CD4-positive, alpha-beta T cell (primary cell): ENCODE results near the gene ABCA2. TPM values are rescaled to one million over a fixed set of nuclear protein-coding genes. Genes with fewer than 3 reads are reported as not detected.

Experiments
- ATAC-seq: fragments of 200-7000 bp; cut with Tn5 transposase; one replicate; pipeline ENCODE4 v1.10.0; 2022; ENCODE audit warnings: mild to moderate bottlenecking; ENCODE audit not compliant: poor library complexity
- CTCF ChIA-PET: fragments of 350-600 bp; sonication (Branson Sonifier 250); formaldehyde crosslinking; loops from one replicate; lab custom pipeline; 2021; ENCODE audit warnings: antibody characterized with exemption, inconsistent platforms; lab: Charles Lee
- POLR2A ChIA-PET: fragments of 350-600 bp; sonication (Branson Sonifier 250); formaldehyde crosslinking; loops from one replicate; lab custom pipeline; 2021; ENCODE audit warnings: antibody characterized with exemption, inconsistent platforms; lab: Charles Lee
- DNase-seq, 14 experiments: peaks; one replicate each; pipeline ENCODE4 v3.0.0-alpha.2; 2013 to 2020; ENCODE audit warnings: mixed read lengths in 2 of 14
- H3K27ac ChIP-seq, 2 donors: one replicate each; pipeline versions ENCODE4 v1.5.1 to v1.7.0; 2013; ENCODE audit warnings: low read length in 2 of 2, low read depth in 1 of 2, mild to moderate bottlenecking in 1 of 2
- H3K27me3 ChIP-seq, 2 experiments: 1 replicate in 1 of 2; 2 replicates in 1 of 2; pipeline versions ENCODE4 v1.6.1 to v1.7.0; 2013; ENCODE audit warnings: low read length in 2 of 2, control low read depth in 1 of 2, mild to moderate bottlenecking in 1 of 2, moderate library complexity in 1 of 2; ENCODE audit not compliant: insufficient read depth in 2 of 2, control insufficient read depth in 1 of 2
- H3K36me3 ChIP-seq: one replicate; pipeline ENCODE4 v1.6.1; 2013; ENCODE audit warnings: low read length, control low read depth; ENCODE audit not compliant: insufficient read depth
- H3K4me1 ChIP-seq: one replicate; pipeline ENCODE4 v1.6.1; 2013; ENCODE audit warnings: low read length, control low read depth; ENCODE audit not compliant: insufficient read depth
- H3K4me3 ChIP-seq: one replicate; pipeline ENCODE4 v1.5.1; 2013; ENCODE audit warnings: mild to moderate bottlenecking, low read length, moderate library complexity
- H3K9me3 ChIP-seq, 2 experiments: 1 replicate in 1 of 2; 2 replicates in 1 of 2; pipeline versions ENCODE4 v1.6.1 to v1.7.0; 2013; ENCODE audit warnings: low read length in 2 of 2, mild to moderate bottlenecking in 2 of 2, control low read depth in 1 of 2, moderate library complexity in 1 of 2; ENCODE audit not compliant: control insufficient read depth in 1 of 2, insufficient read depth in 1 of 2
- H3K27ac Mint-ChIP-seq: one replicate; pipeline ENCODE4 v1.8.0; 2020; ENCODE audit warnings: mixed read lengths
- H3K27me3 Mint-ChIP-seq: one replicate; pipeline ENCODE4 v1.8.0; 2021; ENCODE audit warnings: mixed read lengths
- H3K36me3 Mint-ChIP-seq: one replicate; pipeline ENCODE4 v1.8.0; 2021; ENCODE audit warnings: low read depth, mixed read lengths
- H3K4me1 Mint-ChIP-seq: one replicate; pipeline ENCODE4 v1.8.0; 2021; ENCODE audit warnings: low read depth, mixed read lengths
- H3K4me3 Mint-ChIP-seq: one replicate; pipeline ENCODE4 v1.8.0; 2020; ENCODE audit warnings: mild to moderate bottlenecking, mixed read lengths
- H3K9me3 Mint-ChIP-seq: one replicate; pipeline ENCODE4 v1.8.0; 2020; ENCODE audit warnings: mixed read lengths
- CTCF ChIP-seq: fragments of 200-600 bp; IDR thresholded peaks from one replicate; pipeline ENCODE4 v1.8.0; 2022; ENCODE audit warnings: antibody characterized with exemption, mild to moderate bottlenecking
- intact Hi-C, 2 experiments: fragments of 100-400 bp; cut with DNase I in 1 of 2; cut with micrococcal nuclease in 1 of 2; formaldehyde crosslinking; loops; one replicate each; pipeline versions ENCODE4 v1.15.1 to v1.9.0; 2023 to 2025; cut with DNase I, micrococcal nuclease
- total RNA-seq, 174 experiments: library from RNA in 2 of 174; stranded (reverse) in 2 of 174; gene quantifications; one replicate each; pipeline ENCODE4 v1.2.3 and lab custom pipeline; 2021 to 2026

Gene ABCA2
- total RNA-seq, 2 experiments from 2014 or later: 80.1 to 86.8 TPM

GRCh38 chr9:137013571-137013940 is 14.5 kb downstream of the ABCA2 start:
- no peaks in the 10 kb centered on the region for H3K4me1 ChIP-seq
- peaks cover 11% of the 10 kb centered on the region for H3K36me3 Mint-ChIP-seq
- ATAC-seq: no peak
- peaks cover 56% of the 10 kb centered on the region for H3K36me3 ChIP-seq
- H3K27ac ChIP-seq: no peak overlapping the region
- H3K4me3 ChIP-seq: no peak overlapping the region
- ChIA-PET CTCF (no interaction called here), POLR2A (no interaction called here)
- H3K9me3 ChIP-seq: no peaks in the 10 kb centered on the region
- no peak overlapping the region for H3K27ac Mint-ChIP-seq
- H3K4me1 Mint-ChIP-seq: no peaks in the 10 kb centered on the region
- H3K27me3 Mint-ChIP-seq: no peaks in the 10 kb centered on the region
- no peaks in the 10 kb centered on the region for H3K9me3 Mint-ChIP-seq
- intact Hi-C loops: no loop called here
- DNase-seq: no peak
- no peak for TF ChIP-seq CTCF
- H3K27me3 ChIP-seq: no peaks in the 10 kb centered on the region
- no peak overlapping the region for H3K4me3 Mint-ChIP-seq

DNA sequence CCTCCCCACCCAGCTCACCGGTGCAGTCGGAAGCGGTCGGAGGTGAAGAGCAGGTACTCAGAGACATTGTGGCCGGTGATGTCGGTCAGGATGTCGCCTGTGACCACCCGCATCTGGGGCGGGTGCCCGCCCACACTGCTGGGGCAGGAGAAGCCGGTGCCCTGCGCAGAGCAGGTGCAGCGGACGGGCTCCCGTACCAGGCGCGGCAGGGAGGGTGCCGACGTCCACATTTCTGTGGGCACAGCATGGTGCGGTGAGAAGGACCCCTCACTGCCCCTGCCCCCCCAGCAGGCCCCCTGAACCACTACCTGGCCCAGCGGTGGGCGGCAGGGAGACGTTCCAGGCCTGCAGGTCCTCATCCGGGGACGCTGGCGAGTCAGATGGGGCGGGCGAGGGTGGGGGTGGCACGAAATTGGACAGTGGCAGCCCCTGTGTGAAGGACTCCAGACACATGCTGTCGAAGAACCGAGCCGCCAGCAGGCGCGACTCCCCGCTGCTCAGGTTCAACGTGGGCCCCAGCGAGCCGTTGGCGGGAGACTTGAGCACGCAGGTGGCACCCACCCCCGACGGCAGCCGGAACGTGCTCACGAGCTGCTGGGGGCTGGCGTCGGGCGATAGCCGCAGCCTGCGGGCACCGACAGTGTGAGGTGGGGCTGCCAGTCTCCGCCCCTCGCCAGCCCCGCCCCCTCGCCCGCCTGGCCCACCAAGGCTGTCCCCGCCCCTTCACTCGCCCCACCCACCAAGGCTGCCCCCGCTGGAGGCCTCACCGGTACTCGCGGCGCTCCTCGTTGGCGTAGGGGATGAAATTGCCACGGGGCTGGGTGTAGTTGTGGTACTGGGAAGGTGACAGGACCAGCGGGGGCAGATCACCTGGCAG is 15.1 kb downstream of the ABCA2 start:
- ChIA-PET POLR2A (no interaction called here), CTCF (no interaction called here)
- no peak overlapping the region for H3K27ac Mint-ChIP-seq
- H3K9me3 Mint-ChIP-seq: no peaks in the 10 kb centered on the region
- H3K36me3 Mint-ChIP-seq: peaks cover 11% of the 10 kb centered on the region
- DNase-seq (no peak), ATAC-seq (no peak)
- no peaks in the 10 kb centered on the region for H3K27me3 Mint-ChIP-seq
- Histone ChIP-seq H3K27ac (no peak overlapping the region), H3K4me1 (no peaks in the 10 kb centered on the region), H3K27me3 (no peaks in the 10 kb centered on the region), H3K36me3 (peaks cover 58% of the 10 kb centered on the region), H3K4me3 (no peak overlapping the region), H3K9me3 (no peaks in the 10 kb centered on the region)
- H3K4me3 Mint-ChIP-seq: no peak overlapping the region
- no peaks in the 10 kb centered on the region for H3K4me1 Mint-ChIP-seq
- no peak for TF ChIP-seq CTCF
- intact Hi-C loops: no loop called here

DNA sequence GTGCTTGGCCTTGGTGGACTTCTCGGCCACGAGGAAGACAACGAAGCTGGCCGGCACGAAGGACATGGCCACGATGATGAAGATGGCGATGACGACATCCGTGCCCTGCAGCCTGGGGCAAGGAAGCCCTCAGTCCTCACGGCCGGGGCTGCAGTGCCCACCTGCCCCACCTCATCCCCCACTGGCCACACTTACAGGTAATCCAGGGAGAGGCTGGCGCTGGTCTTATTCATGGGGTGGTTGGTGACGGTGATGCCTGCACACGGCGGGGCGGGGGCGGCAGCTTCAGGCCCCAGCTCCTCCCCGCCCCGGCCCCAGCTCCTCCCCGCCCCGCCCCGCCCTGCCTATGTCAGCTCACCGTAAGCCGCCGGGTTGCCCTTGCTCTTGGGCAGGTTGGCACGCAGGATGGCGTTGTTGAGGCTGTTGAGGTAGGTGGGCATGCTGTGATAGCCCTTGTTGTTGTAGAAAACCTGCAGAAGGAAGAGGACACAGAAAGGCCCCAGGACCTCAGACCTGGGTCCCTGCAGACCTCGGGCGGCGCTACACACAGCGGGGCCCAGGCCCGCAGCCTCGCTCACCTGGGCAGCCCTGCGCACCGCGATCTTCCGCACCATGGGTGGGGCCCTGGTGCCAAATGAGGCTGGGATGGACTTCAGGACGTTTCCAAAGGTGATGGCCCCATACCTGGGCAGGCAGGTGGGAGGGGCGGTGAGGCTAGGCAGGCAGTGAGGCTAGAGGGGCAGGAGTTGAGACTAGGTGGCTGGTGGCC is 15.9 kb downstream of the ABCA2 start:
- no peaks in the 10 kb centered on the region for H3K27me3 Mint-ChIP-seq
- intact Hi-C loops: no loop called here
- Histone ChIP-seq H3K4me1 (no peaks in the 10 kb centered on the region), H3K36me3 (peaks cover 49% of the 10 kb centered on the region), H3K9me3 (no peaks in the 10 kb centered on the region), H3K27me3 (no peaks in the 10 kb centered on the region), H3K27ac (no peak overlapping the region), H3K4me3 (no peak overlapping the region)
- peaks cover 10% of the 10 kb centered on the region for H3K36me3 Mint-ChIP-seq
- H3K4me3 Mint-ChIP-seq: no peak overlapping the region
- CTCF ChIA-PET: no interaction called here
- no peak for ATAC-seq
- POLR2A ChIA-PET: no interaction called here
- no peaks in the 10 kb centered on the region for H3K9me3 Mint-ChIP-seq
- no peaks in the 10 kb centered on the region for H3K4me1 Mint-ChIP-seq
- TF ChIP-seq CTCF: no peak
- H3K27ac Mint-ChIP-seq: no peak overlapping the region
- DNase-seq: no peak
